Tibial nerve (tissue), 4 donors: ENCODE data around the gene APCDD1. TPM values are rescaled to one million over a fixed set of nuclear protein-coding genes. Genes with fewer than 3 reads are reported as not detected.

Experiments used
- DNase-seq, 2 donors: peaks; one replicate each; pipeline ENCODE4 v3.0.0-alpha.2; 2019; ENCODE audit warnings: low spot score in 2 of 2
- H3K27ac ChIP-seq, 4 donors: fragments of 200-600 bp; sonication (generic) in 3 of 4; one replicate each; pipeline ENCODE4 v1.5.1; 2017 to 2019; ENCODE audit warnings: mild to moderate bottlenecking in 1 of 4
- H3K27me3 ChIP-seq, 2 donors: fragments of 200-600 bp; sonication (generic) in 1 of 2; one replicate each; pipeline versions ENCODE4 v1.5.1 to v1.6.0; 2017 to 2019
- H3K36me3 ChIP-seq, 3 donors: fragments of 200-600 bp; sonication (generic); one replicate each; pipeline ENCODE4 v1.5.1; 2018 to 2019
- H3K4me1 ChIP-seq, 4 donors: fragments of 200-600 bp; sonication (generic) in 3 of 4; one replicate each; pipeline ENCODE4 v1.5.1; 2017 to 2019
- H3K4me3 ChIP-seq, 4 donors: fragments of 200-600 bp; sonication (generic) in 3 of 4; one replicate each; pipeline ENCODE4 v1.5.1; 2017 to 2019; ENCODE audit warnings: mild to moderate bottlenecking in 1 of 4, moderate library complexity in 1 of 4
- H3K9me3 ChIP-seq, 4 donors: fragments of 200-600 bp; sonication (generic) in 3 of 4; one replicate each; pipeline ENCODE4 v1.5.1; 2017 to 2019
- CTCF ChIP-seq, 5 experiments: fragments of 200-600 bp in 3 of 5; fragments of 450-650 bp in 2 of 5; sonication (generic) in 3 of 5; IDR thresholded peaks; one replicate each; pipeline ENCODE4 v1.5.1; 2016 to 2019; ENCODE audit warnings: antibody characterized with exemption in 5 of 5, mild to moderate bottlenecking in 3 of 5, moderate library complexity in 2 of 5
- EP300 ChIP-seq, 2 donors: sonication (generic); formaldehyde crosslinking; IDR thresholded peaks; one replicate each; pipeline ENCODE4 v1.6.1; 2017; ENCODE audit warnings: antibody characterized with exemption in 2 of 2, mild to moderate bottlenecking in 1 of 2
- POLR2A ChIP-seq, 2 donors: fragments of 450-650 bp; IDR thresholded peaks; one replicate each; pipeline ENCODE4 v1.6.1; 2017; ENCODE audit warnings: antibody characterized with exemption in 2 of 2, mild to moderate bottlenecking in 2 of 2, moderate library complexity in 2 of 2
- WGBS, 2 donors: methylation state at CpG; one replicate each; pipeline ENCODE4 v1.1.5; 2018; 5-methylcytosine and 5-hydroxymethylcytosine counted together
- total RNA-seq, 4 donors: library from RNA; depleted of rRNA; stranded (reverse); fragments of >200 nt; gene quantifications; one replicate each; pipeline ENCODE4 v1.1.0, GENCODE V29; 2016

The APCDD1 gene
- total RNA-seq, 4 donors from 2014 or later, result 46.2 to 154 (median 101) TPM

- Histone ChIP-seq H3K27ac (peak overlapping the region in 1 of 4 donors; percentile 11), H3K4me1 (peaks cover 0 to 37% (median 31%) of the 10 kb centered on the region in 4 donors), H3K9me3 (no peaks in the 10 kb centered on the region), H3K27me3 (no peaks in the 10 kb centered on the region), H3K36me3 (peaks cover 0 to 56% (median 0%) of the 10 kb centered on the region in 3 donors), H3K4me3 (no peak overlapping the region)
- TF ChIP-seq CTCF (IDR thresholded peaks at IDR 0.05) (no peak), EP300 (IDR thresholded peaks at IDR 0.05) (no peak), POLR2A (IDR thresholded peaks at IDR 0.05) (no peak)
- 51 to 70% methylated on average over 9 of the region's 9 CpGs for WGBS, 2 donors
- DNase-seq, result no peak
Observed at GRCh38 chr18:10481831-10482230, 27.4 kb downstream of the APCDD1 start.

GRCh38 chr18:10482363-10482984 lies 28.0 kb downstream of the APCDD1 start:
- Histone ChIP-seq H3K27ac (peak overlapping the region in 1 of 4 donors; percentile 5), H3K9me3 (no peaks in the 10 kb centered on the region), H3K4me1 (peaks cover 0 to 32% (median 27%) of the 10 kb centered on the region in 4 donors), H3K4me3 (no peak overlapping the region), H3K27me3 (no peaks in the 10 kb centered on the region), H3K36me3 (peaks cover 0 to 56% (median 0%) of the 10 kb centered on the region in 3 donors)
- WGBS, 2 donors, result 89 to 92% methylated on average over 10 to 11 of the region's 11 CpGs
- DNase-seq, result no peak
- TF ChIP-seq CTCF (IDR thresholded peaks at IDR 0.05) (no peak), POLR2A (IDR thresholded peaks at IDR 0.05) (no peak), EP300 (IDR thresholded peaks at IDR 0.05) (no peak)

- DNase-seq, result peak in 1 of 2 donors; percentile 41
- H3K4me1 ChIP-seq, result peaks cover 0 to 24% (median 22%) of the 10 kb centered on the region in 4 donors
- H3K36me3 ChIP-seq, result peaks cover 0 to 57% (median 0%) of the 10 kb centered on the region in 3 donors
- H3K27ac ChIP-seq, result peak overlapping the region in 2 of 4 donors; percentile 5 to 17
- WGBS, 2 donors, result 62 to 66% methylated on average over 19 to 20 of the region's 20 CpGs
- H3K4me3 ChIP-seq, result no peak overlapping the region
- H3K9me3 ChIP-seq, result no peaks in the 10 kb centered on the region
- H3K27me3 ChIP-seq, result no peaks in the 10 kb centered on the region
- TF ChIP-seq POLR2A (IDR thresholded peaks at IDR 0.05) (no peak), EP300 (IDR thresholded peaks at IDR 0.05) (peak; percentile 24 to 56)
Observed at GRCh38 chr18:10482985-10483949, 28.8 kb downstream of the APCDD1 start.

GRCh38 chr18:10485475-10485874 lies 31.0 kb downstream of the APCDD1 start:
- whole genome bisulfite sequencing, 2 donors, result 92 to 99% methylated on average over 20 of the region's 20 CpGs
- Histone ChIP-seq H3K4me1 (peaks cover 0 to 24% (median 22%) of the 10 kb centered on the region in 4 donors), H3K27ac (no peak overlapping the region), H3K4me3 (no peak overlapping the region), H3K9me3 (no peaks in the 10 kb centered on the region), H3K27me3 (no peaks in the 10 kb centered on the region), H3K36me3 (peaks cover 0 to 56% (median 0%) of the 10 kb centered on the region in 3 donors)
- no peak for DNase-seq
- TF ChIP-seq CTCF (IDR thresholded peaks at IDR 0.05) (no peak), POLR2A (IDR thresholded peaks at IDR 0.05) (no peak), EP300 (IDR thresholded peaks at IDR 0.05) (no peak)

GRCh38 chr18:10486362-10486761 lies 31.9 kb downstream of the APCDD1 start:
- Histone ChIP-seq H3K4me1 (peaks cover 0 to 24% (median 22%) of the 10 kb centered on the region in 4 donors), H3K4me3 (no peak overlapping the region), H3K36me3 (peaks cover 0 to 52% (median 0%) of the 10 kb centered on the region in 3 donors), H3K27me3 (no peaks in the 10 kb centered on the region), H3K9me3 (no peaks in the 10 kb centered on the region), H3K27ac (no peak overlapping the region)
- WGBS, 2 donors, result 48 to 65% methylated on average over 3 of the region's 3 CpGs
- TF ChIP-seq EP300 (IDR thresholded peaks at IDR 0.05) (no peak), CTCF (IDR thresholded peaks at IDR 0.05) (no peak), POLR2A (IDR thresholded peaks at IDR 0.05) (no peak)
- DNase-seq, result no peak
